HFFc6 (cell line): ENCODE measurements around the gene SARS1. TPM values are rescaled to one million over a fixed set of nuclear protein-coding genes. Genes with fewer than 3 reads are reported as not detected.

Experiments
- DNase-seq: peaks from one replicate; pipeline ENCODE4 v3.0.0-alpha.2; 2018
- H3K27ac Mint-ChIP-seq: 2 replicates; pipeline ENCODE4 v1.8.0; 2020; ENCODE audit warnings: mild to moderate bottlenecking, mixed read lengths
- H3K27me3 Mint-ChIP-seq: 2 replicates; pipeline ENCODE4 v1.8.0; 2021; ENCODE audit warnings: mild to moderate bottlenecking, moderate library complexity, mixed read lengths; ENCODE audit not compliant: insufficient read depth
- H3K36me3 Mint-ChIP-seq: 2 replicates; pipeline ENCODE4 v1.8.0; 2021; ENCODE audit warnings: low read depth, mixed read lengths
- H3K4me1 Mint-ChIP-seq: 2 replicates; pipeline ENCODE4 v1.8.0; 2020; ENCODE audit warnings: low read depth, mixed read lengths
- H3K4me3 Mint-ChIP-seq: 2 replicates; pipeline ENCODE4 v1.8.0; 2020; ENCODE audit warnings: mild to moderate bottlenecking, moderate library complexity, mixed read lengths
- H3K9me3 Mint-ChIP-seq: 2 replicates; pipeline ENCODE4 v1.8.0; 2020; ENCODE audit warnings: mild to moderate bottlenecking, mixed read lengths
- total RNA-seq, 6 experiments: library from RNA; stranded (reverse); fragmentation: NEBNext Ultra II Directional; extraction: Animal tissue kit (Norgen Biotek cat#: 25700); gene quantifications; 2 replicates in 1 of 6; 3 replicates in 5 of 6; pipeline ENCODE4 v1.2.3, GENCODE V29; 2021
- TF ChIP-seq, protein P1 (sequence below): fragments of 200-600 bp; sonication (generic); IDR thresholded peaks from 2 replicates; pipeline ENCODE4 v1.5.0; 2021; ENCODE audit warnings: antibody characterized with exemption, mild to moderate bottlenecking

Gene SARS1
- total RNA-seq, 6 experiments from 2014 or later: 165 to 194 (median 176) TPM

DNA sequence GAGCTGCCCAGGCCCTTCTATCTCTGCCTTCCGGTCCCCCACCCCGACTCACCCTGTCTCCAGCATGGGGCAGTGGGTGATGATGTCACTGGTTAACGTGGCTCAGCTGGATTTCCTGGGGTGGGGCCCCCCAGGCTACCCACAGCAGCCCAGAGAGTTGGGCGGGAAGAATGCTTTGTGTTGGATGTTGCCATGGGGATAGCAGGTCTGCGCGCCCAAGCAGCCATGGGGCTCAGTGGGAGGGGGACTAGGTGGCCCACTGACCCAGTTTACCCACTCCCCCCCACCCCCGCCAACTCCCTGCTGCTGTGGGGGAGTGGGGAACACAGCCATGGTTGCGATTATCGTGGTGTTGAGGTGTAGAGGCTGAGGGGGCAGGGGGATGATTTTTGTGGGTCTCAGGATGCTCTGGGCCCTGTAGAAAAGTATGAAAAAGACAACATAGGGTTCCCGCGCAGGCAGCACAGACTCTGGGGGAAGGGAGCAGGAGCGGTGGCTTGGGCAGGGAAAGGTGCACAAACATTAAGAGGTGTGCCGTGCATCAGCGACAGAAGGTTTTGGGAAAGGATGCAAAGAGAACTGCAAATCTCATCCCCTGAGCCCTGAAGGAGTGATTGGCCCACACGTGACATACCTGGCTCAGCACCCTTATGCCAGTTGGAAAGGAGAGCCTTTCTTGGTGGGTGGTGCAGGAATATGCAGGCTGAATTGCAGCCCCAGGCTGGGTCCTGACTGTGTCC lies 44.1 kb downstream of the SARS1 start:
- TF ChIP-seq, protein P1, sequence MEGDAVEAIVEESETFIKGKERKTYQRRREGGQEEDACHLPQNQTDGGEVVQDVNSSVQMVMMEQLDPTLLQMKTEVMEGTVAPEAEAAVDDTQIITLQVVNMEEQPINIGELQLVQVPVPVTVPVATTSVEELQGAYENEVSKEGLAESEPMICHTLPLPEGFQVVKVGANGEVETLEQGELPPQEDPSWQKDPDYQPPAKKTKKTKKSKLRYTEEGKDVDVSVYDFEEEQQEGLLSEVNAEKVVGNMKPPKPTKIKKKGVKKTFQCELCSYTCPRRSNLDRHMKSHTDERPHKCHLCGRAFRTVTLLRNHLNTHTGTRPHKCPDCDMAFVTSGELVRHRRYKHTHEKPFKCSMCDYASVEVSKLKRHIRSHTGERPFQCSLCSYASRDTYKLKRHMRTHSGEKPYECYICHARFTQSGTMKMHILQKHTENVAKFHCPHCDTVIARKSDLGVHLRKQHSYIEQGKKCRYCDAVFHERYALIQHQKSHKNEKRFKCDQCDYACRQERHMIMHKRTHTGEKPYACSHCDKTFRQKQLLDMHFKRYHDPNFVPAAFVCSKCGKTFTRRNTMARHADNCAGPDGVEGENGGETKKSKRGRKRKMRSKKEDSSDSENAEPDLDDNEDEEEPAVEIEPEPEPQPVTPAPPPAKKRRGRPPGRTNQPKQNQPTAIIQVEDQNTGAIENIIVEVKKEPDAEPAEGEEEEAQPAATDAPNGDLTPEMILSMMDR: no peak
- Mint-ChIP-seq H3K36me3 (no peaks in the 10 kb centered on the region), H3K9me3 (no peaks in the 10 kb centered on the region), H3K27ac (no peak overlapping the region), H3K4me3 (no peak overlapping the region), H3K27me3 (peaks cover 2% of the 10 kb centered on the region), H3K4me1 (peaks cover 15% of the 10 kb centered on the region)
- no peak for DNase-seq

GRCh38 chr1:109258481-109259466 lies 45.1 kb downstream of the SARS1 start:
- TF ChIP-seq, protein P1: no peak
- Mint-ChIP-seq H3K27me3 (peaks cover 2% of the 10 kb centered on the region), H3K9me3 (no peaks in the 10 kb centered on the region), H3K4me3 (no peak overlapping the region), H3K36me3 (no peaks in the 10 kb centered on the region), H3K4me1 (peaks cover 19% of the 10 kb centered on the region), H3K27ac (no peak overlapping the region)
- DNase-seq: no peak

DNA sequence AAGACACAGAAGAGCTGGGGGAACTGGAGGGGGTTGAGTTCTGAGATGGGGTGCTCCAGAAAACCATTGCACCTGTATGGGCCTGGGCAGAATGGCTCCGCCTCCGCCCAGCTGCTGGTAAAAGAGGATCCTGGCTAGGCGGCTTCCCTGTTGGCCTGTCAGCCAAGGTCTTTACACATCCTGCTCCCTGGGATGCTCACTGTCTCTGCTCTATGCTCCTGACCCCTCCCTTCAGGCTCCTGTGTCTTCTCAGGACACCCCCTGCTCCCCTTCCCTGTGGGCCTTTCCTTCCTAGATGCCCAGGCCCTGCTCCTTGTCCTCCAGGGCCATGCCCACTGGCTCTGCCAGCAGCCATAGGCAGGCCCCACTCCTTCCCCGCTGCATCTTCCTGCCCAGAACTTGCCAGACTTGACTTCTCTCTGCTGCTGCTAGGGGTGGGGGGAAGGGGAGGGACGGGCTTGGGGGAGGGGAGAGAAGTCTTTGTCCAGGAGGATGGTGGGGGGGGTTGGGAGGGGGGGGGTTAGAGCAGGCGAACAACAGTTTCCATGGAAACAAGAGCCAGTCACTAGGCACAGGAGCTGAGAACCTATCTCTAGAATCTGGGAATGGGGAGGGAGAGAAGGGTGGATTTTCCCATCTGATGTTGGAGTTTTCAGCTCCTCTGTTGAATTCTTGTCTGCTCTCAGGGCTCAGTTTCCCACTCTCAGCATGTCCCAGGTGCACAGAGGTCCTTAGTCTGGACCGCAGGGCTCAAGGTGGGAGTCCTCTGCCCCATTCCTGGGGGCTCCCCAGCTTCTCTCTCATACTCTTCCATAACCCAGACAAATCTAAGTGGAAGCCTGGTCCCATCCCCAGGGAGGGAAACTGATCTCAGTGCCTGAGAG lies 46.2 kb downstream of the SARS1 start:
- peaks cover 21% of the 10 kb centered on the region for H3K4me1 Mint-ChIP-seq
- H3K9me3 Mint-ChIP-seq: no peaks in the 10 kb centered on the region
- no peak overlapping the region for H3K27ac Mint-ChIP-seq

GRCh38 chr1:109261006-109261405 lies 47.3 kb downstream of the SARS1 start:
- TF ChIP-seq, protein P1: no peak
- Mint-ChIP-seq H3K4me3 (no peak overlapping the region), H3K27ac (no peak overlapping the region), H3K9me3 (no peaks in the 10 kb centered on the region), H3K27me3 (peaks cover 2% of the 10 kb centered on the region; the same call in 1 of the 2 replicates), H3K4me1 (peaks cover 16% of the 10 kb centered on the region), H3K36me3 (no peaks in the 10 kb centered on the region)
- DNase-seq: no peak

More for the DNA sequence above, 46.2 kb downstream of the SARS1 start:
- Mint-ChIP-seq H3K36me3 (no peaks in the 10 kb centered on the region), H3K4me3 (no peak overlapping the region), H3K27me3 (peaks cover 2% of the 10 kb centered on the region; the same call in 1 of the 2 replicates)
- DNase-seq: no peak
- TF ChIP-seq, protein P1: no peak

- no peak for DNase-seq
- Mint-ChIP-seq H3K27ac (no peak overlapping the region), H3K27me3 (peaks cover 2% of the 10 kb centered on the region; the same call in 1 of the 2 replicates), H3K4me1 (peaks cover 16% of the 10 kb centered on the region), H3K4me3 (no peak overlapping the region), H3K36me3 (no peaks in the 10 kb centered on the region), H3K9me3 (no peaks in the 10 kb centered on the region)
- TF ChIP-seq, protein P1: no peak
These were observed 47.9 kb downstream of the SARS1 start for GRCh38 chr1:109261578-109261977.
